Tibial nerve (tissue), 4 donors: ENCODE measurements around the gene TLN1. TPM values are rescaled to one million over a fixed set of nuclear protein-coding genes. Genes with fewer than 3 reads are reported as not detected.

Source experiments
- DNase-seq, 2 donors: peaks; one replicate each; pipeline ENCODE4 v3.0.0-alpha.2; 2019; ENCODE audit warnings: low spot score in 2 of 2
- H3K27ac ChIP-seq, 4 donors: fragments of 200-600 bp; sonication (generic) in 3 of 4; one replicate each; pipeline ENCODE4 v1.5.1; 2017 to 2019; ENCODE audit warnings: mild to moderate bottlenecking in 1 of 4
- H3K27me3 ChIP-seq, 2 donors: fragments of 200-600 bp; sonication (generic) in 1 of 2; one replicate each; pipeline versions ENCODE4 v1.5.1 to v1.6.0; 2017 to 2019
- H3K36me3 ChIP-seq, 3 donors: fragments of 200-600 bp; sonication (generic); one replicate each; pipeline ENCODE4 v1.5.1; 2018 to 2019
- H3K4me1 ChIP-seq, 4 donors: fragments of 200-600 bp; sonication (generic) in 3 of 4; one replicate each; pipeline ENCODE4 v1.5.1; 2017 to 2019
- H3K4me3 ChIP-seq, 4 donors: fragments of 200-600 bp; sonication (generic) in 3 of 4; one replicate each; pipeline ENCODE4 v1.5.1; 2017 to 2019; ENCODE audit warnings: mild to moderate bottlenecking in 1 of 4, moderate library complexity in 1 of 4
- H3K9me3 ChIP-seq, 4 donors: fragments of 200-600 bp; sonication (generic) in 3 of 4; one replicate each; pipeline ENCODE4 v1.5.1; 2017 to 2019
- CTCF ChIP-seq, 5 experiments: fragments of 200-600 bp in 3 of 5; fragments of 450-650 bp in 2 of 5; sonication (generic) in 3 of 5; IDR thresholded peaks; one replicate each; pipeline ENCODE4 v1.5.1; 2016 to 2019; ENCODE audit warnings: antibody characterized with exemption in 5 of 5, mild to moderate bottlenecking in 3 of 5, moderate library complexity in 2 of 5
- EP300 ChIP-seq, 2 donors: sonication (generic); formaldehyde crosslinking; IDR thresholded peaks; one replicate each; pipeline ENCODE4 v1.6.1; 2017; ENCODE audit warnings: antibody characterized with exemption in 2 of 2, mild to moderate bottlenecking in 1 of 2
- POLR2A ChIP-seq, 2 donors: fragments of 450-650 bp; IDR thresholded peaks; one replicate each; pipeline ENCODE4 v1.6.1; 2017; ENCODE audit warnings: antibody characterized with exemption in 2 of 2, mild to moderate bottlenecking in 2 of 2, moderate library complexity in 2 of 2
- WGBS, 2 donors: methylation state at CpG; one replicate each; pipeline ENCODE4 v1.1.5; 2018; 5-methylcytosine and 5-hydroxymethylcytosine counted together
- total RNA-seq, 4 donors: library from RNA; depleted of rRNA; stranded (reverse); fragments of >200 nt; gene quantifications; one replicate each; pipeline ENCODE4 v1.1.0, GENCODE V29; 2016

Gene TLN1
- total RNA-seq, 4 donors from 2014 or later, result 284 to 405 (median 350) TPM

DNA sequence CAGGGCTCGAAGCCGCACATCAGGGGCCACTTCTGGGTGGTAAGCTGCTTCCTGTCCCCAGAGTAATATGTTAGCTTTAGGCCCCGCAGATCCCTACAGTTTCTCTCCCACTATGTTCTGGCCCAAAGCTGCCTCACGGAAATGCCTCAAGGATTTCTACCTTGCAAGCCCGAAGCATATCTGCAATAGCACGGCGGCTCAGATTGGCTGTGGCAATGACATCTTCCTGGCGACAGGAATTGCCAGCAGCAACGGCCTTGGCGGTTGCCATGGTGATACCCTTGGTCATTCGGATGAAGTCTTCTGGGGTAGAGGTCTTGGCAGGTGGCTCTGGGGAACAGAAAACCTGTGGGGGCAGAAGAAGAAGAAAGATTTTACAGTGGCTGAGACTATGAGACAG is 32.0 kb downstream of the TLN1 start:
- 83 to 85% methylated on average over 11 of the region's 11 CpGs for WGBS, 2 donors
- H3K36me3 ChIP-seq, result peaks cover 6 to 94% (median 58%) of the 10 kb centered on the region in 3 donors
- H3K9me3 ChIP-seq, result no peaks in the 10 kb centered on the region
- H3K4me1 ChIP-seq, result peaks cover 0 to 21% (median 4%) of the 10 kb centered on the region in 4 donors
- TF ChIP-seq POLR2A (IDR thresholded peaks at IDR 0.05) (no peak), EP300 (IDR thresholded peaks at IDR 0.05) (no peak), CTCF (IDR thresholded peaks at IDR 0.05) (no peak)
- DNase-seq, result no peak
- no peak overlapping the region for H3K27ac ChIP-seq
- H3K4me3 ChIP-seq, result no peak overlapping the region
- no peaks in the 10 kb centered on the region for H3K27me3 ChIP-seq

GRCh38 chr9:35698231-35698630 is 33.8 kb downstream of the TLN1 start:
- 81 to 92% methylated on average over 5 of the region's 5 CpGs for WGBS, 2 donors
- no peaks in the 10 kb centered on the region for H3K9me3 ChIP-seq
- no peak overlapping the region for H3K27ac ChIP-seq
- no peaks in the 10 kb centered on the region for H3K27me3 ChIP-seq
- peaks cover 0 to 76% (median 41%) of the 10 kb centered on the region in 3 donors for H3K36me3 ChIP-seq
- TF ChIP-seq EP300 (IDR thresholded peaks at IDR 0.05) (no peak), POLR2A (IDR thresholded peaks at IDR 0.05) (no peak), CTCF (IDR thresholded peaks at IDR 0.05) (no peak)
- DNase-seq, result no peak
- no peak overlapping the region for H3K4me3 ChIP-seq
- H3K4me1 ChIP-seq, result peaks cover 0 to 29% (median 4%) of the 10 kb centered on the region in 4 donors

DNA sequence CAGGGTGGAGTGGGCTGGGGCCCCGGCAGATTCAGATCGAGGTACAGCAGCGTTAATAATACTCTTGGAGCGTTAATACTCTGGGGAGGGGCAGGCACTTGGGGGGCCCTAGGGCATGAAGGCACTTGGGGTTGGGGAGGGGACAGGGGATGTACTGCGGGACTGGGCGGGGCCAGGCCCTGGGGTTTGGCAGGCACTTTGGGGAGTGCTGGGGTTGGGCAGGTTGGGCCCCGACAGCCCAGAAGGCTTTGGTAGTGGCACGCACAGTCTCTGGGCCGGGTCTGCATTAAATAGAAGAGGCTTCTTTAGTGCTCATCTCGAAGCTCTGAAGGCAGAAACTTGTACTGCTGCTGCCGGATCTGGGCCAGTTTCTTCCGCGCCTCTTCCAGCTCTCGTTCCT is 34.5 kb downstream of the TLN1 start:
- Histone ChIP-seq H3K4me3 (no peak overlapping the region), H3K4me1 (peaks cover 0 to 29% (median 4%) of the 10 kb centered on the region in 4 donors), H3K36me3 (peaks cover 0 to 69% (median 33%) of the 10 kb centered on the region in 3 donors), H3K9me3 (no peaks in the 10 kb centered on the region), H3K27ac (peak overlapping the region in 2 of 4 donors; percentile 55 to 81), H3K27me3 (no peaks in the 10 kb centered on the region)
- WGBS, 2 donors, result 71 to 76% methylated on average over 14 of the region's 14 CpGs
- TF ChIP-seq CTCF (IDR thresholded peaks at IDR 0.05) (no peak), EP300 (IDR thresholded peaks at IDR 0.05) (no peak), POLR2A (IDR thresholded peaks at IDR 0.05) (no peak)
- DNase-seq, result no peak

DNA sequence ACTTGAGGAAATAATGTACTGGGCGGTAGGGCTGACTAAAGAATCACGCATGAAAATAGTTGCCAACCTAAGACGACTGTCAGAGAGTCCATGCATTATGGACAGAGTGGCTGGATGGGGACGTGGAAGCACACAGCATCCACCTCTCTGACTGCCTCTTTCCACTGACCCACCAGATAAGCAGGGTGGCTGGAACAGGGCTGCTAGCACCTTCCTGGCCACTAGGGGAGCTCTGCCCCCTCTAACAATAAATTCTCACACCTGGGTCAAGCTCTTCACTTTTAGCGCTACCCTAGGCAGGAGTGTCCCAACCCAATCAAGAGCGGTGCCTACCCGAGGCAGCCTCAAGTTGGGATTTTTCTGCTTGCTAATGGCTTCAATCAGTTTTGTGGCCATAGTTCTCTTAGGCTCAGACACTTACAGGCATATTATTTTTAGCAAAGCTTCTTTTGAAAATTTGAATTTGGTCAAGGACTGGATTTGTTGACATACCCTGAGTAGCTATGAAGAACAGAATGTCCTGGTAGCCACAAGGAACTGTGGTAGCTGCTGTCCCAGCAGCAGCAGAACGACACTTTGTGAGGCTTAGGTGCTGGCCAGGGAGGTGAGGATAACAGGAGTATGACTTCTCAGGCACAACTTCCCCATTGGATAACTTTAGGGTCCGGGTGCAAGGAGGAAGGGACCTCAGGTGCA is 35.3 kb downstream of the TLN1 start:
- Histone ChIP-seq H3K4me1 (peaks cover 0 to 33% (median 4%) of the 10 kb centered on the region in 4 donors), H3K9me3 (no peaks in the 10 kb centered on the region), H3K4me3 (no peak overlapping the region), H3K27me3 (no peaks in the 10 kb centered on the region), H3K36me3 (peaks cover 0 to 60% (median 32%) of the 10 kb centered on the region in 3 donors), H3K27ac (peak overlapping the region in 3 of 4 donors; percentile 32 to 81 (median 55))
- TF ChIP-seq POLR2A (IDR thresholded peaks at IDR 0.05) (no peak), CTCF (IDR thresholded peaks at IDR 0.05) (peak; percentile 75 to 89 (median 82)), EP300 (IDR thresholded peaks at IDR 0.05) (peak in 1 of 2 donors; percentile 38)
- WGBS, 2 donors, result 41 to 48% methylated on average over 9 of the region's 9 CpGs
- DNase-seq, result peak; percentile 40 to 60

DNA sequence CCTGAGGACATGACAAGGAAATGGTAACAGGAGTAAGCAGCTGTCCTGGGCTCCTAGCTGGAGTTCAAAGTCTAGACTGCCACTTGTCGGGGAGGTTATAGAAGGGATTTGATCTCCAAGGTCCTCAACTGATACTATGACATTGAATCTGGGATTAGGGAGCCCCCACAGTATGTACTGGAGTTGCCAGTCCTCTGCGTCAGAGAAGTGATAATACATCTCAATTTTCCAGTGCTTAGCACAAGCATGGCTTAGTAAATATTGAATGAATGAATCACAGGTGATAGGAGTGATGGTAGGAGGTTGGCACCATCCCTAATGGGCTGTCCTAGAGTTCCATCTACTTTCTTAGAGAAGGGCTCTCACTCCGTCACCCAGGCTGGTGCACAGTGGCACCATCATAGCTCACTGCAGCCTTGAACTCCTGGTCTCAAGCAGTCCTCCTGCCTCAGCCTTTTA is 36.0 kb downstream of the TLN1 start:
- no peak for DNase-seq
- 89 to 94% methylated on average over 3 of the region's 3 CpGs for WGBS, 2 donors
- Histone ChIP-seq H3K9me3 (no peaks in the 10 kb centered on the region), H3K27me3 (no peaks in the 10 kb centered on the region), H3K4me3 (no peak overlapping the region), H3K36me3 (peaks cover 0 to 53% (median 28%) of the 10 kb centered on the region in 3 donors), H3K4me1 (peaks cover 0 to 40% (median 4%) of the 10 kb centered on the region in 4 donors), H3K27ac (peak overlapping the region in 3 of 4 donors; percentile 35 to 81 (median 55))
- no peak for TF ChIP-seq CTCF (IDR thresholded peaks at IDR 0.05)
- no peak for TF ChIP-seq EP300 (IDR thresholded peaks at IDR 0.05)
- TF ChIP-seq POLR2A (IDR thresholded peaks at IDR 0.05), result no peak
